ENCODE results near the gene SH3PXD2A.
"Not testable (repeated sequence)": the region's sequence is repeated elsewhere in the genome, so short reads cannot be mapped to it uniquely, and the experiment has no call there.

SH3PXD2A gene

DNA sequence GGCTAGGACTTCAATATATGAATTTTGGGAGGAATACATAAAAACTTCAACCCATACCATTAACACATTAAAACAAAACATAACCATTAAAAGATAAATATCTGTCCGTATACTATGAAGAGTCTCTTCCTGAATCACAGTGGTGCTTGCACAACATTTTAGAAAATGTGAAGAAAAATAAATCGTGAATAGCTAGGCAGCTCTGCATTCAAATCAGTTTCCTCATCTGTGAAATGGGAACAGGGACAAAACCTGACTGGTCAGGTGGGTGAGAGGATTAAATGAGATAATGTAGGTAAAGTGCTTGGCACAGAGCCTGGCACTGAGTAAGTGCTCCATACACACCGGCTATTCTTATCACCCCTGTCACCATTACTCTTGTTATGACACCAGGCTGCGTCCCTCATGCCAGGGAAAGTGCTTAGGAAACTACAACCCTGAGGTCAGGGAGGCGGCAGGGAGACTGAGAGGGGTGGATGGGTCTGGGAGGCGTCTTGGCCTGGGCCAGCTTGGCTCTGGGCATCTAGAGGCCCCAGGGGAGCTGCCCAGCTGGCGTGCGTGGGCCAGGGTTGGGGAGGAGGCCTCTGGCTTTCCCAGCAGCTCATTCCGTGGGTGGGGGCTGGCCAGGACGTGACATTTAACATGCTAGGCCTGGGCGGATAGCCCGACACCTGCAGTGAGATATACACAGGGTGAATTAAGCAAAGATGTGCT, 78.3 kb downstream of the SH3PXD2A start:
- H3K4me1 Mint-ChIP-seq (ENCODE audit: low read depth in 2 of 2): peaks cover 5 to 9% of the 10 kb centered on the region in 2 donors
- ATAC-seq (replicated peaks) (no peak), DNase-seq (no peak)
- no peak overlapping the region for H3K4me3 Mint-ChIP-seq
- peaks cover 2 to 26% of the 10 kb centered on the region in 2 donors for H3K27me3 Mint-ChIP-seq
- H3K27ac Mint-ChIP-seq: no peak overlapping the region
- H3K9me3 Mint-ChIP-seq: no peaks in the 10 kb centered on the region
- H3K36me3 Mint-ChIP-seq (ENCODE audit: insufficient read depth): peaks cover 2% of the 10 kb centered on the region

DNA sequence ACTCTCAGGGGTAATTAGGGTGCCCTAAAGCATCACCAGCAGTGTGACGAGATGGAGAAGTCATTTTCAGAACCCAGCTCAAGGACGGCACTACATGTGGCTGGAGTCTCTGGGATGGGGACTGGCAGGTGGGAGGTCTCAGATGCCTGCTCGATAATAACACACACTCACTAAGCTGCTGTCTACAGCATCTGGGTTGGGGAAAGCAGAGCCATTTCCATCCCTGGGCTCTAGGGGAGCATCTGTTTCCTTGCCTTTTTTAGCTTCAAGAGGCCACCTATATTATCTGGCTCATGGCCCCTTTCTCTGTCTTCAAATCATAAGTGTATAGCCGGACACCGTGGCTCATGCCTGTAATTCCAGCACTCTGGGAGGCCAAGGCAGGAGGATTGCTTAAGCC, 79.6 kb downstream of the SH3PXD2A start:
- no peak for DNase-seq
- no peak for ATAC-seq (replicated peaks)
- Mint-ChIP-seq H3K36me3 (ENCODE audit: insufficient read depth) (peaks cover 7% of the 10 kb centered on the region), H3K27ac (peak overlapping the region in 1 of 2 donors; percentile 39), H3K27me3 (peaks cover 0 to 15% of the 10 kb centered on the region in 2 donors), H3K4me1 (ENCODE audit: low read depth in 2 of 2) (peaks cover 10 to 13% of the 10 kb centered on the region in 2 donors), H3K4me3 (no peak overlapping the region), H3K9me3 (no peaks in the 10 kb centered on the region)

DNA sequence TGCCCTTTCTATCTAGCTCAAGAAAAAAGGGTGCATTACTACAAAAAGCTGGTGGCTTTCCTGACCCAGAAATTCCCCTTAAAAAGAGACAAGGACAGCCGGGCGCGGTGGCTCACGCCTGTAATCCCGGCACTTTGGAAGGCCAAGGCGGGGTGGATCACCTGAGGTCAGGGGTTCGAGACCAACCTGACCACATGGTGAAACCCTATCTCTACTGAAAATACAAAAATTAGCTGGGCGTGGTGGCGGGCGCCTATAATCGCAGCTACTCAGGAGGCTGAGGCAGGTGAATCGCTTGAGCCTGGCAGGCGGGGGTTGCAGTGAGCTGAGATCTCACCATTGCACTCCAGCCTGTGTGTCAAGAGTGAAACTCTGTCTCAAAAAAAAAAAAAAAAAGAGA, 82.5 kb downstream of the SH3PXD2A start:
- H3K4me1 Mint-ChIP-seq (ENCODE audit: low read depth in 2 of 2): peaks cover 16 to 17% of the 10 kb centered on the region in 2 donors
- not testable (repeated sequence) for ATAC-seq (replicated peaks); H3K27me3 Mint-ChIP-seq; H3K36me3 Mint-ChIP-seq (ENCODE audit: insufficient read depth); H3K9me3 Mint-ChIP-seq; DNase-seq
- peak overlapping the region; percentile 92 to 94 for H3K4me3 Mint-ChIP-seq
- peak overlapping the region; percentile 88 to 96 for H3K27ac Mint-ChIP-seq

DNA sequence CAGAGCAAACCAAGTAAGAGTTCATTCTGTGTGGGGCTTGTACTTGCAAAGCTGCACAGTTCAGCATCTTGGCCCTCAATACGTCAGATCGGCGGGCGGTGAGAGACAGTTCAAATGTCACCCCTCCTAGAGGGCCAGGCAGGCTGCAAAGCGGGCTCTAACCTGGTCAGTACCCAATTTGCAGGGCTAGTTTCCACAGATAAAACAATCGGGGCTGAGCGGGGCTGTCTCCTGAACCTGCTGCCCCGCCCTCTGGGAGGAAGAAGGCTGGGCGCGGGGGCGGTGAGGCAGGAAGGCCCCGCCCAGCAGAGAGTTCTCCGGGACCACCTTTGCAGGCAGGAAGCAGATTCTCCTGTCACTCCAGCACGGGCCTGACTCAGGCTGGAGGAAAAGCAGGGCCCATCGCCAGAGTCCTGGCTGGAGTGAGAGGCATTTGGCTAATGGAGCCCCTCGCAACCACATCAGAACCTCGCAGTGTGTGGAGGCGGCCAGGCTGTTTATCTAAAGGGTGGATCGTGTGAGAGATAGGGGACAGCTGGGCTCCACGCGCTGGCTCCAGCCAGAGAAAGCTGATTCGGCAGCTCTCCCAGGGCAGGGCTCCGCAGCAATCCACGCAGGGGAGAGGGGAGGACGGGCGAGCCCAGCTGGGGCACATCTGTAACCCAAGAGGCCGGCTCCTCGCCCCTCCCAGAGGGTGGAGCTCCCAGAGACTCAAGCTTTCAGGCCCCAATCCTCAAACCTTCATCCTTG, 83.1 kb downstream of the SH3PXD2A start:
- Mint-ChIP-seq H3K4me3 (peak overlapping the region; percentile 92 to 94), H3K9me3 (no peaks in the 10 kb centered on the region), H3K27ac (peak overlapping the region; percentile 88 to 96), H3K4me1 (ENCODE audit: low read depth in 2 of 2) (peaks cover 17% of the 10 kb centered on the region in 2 donors), H3K36me3 (ENCODE audit: insufficient read depth) (peaks cover 10% of the 10 kb centered on the region), H3K27me3 (no peaks in the 10 kb centered on the region)
- ATAC-seq (replicated peaks) (peak; percentile 88), DNase-seq (peak; percentile 42 to 50 (median 45))

DNA sequence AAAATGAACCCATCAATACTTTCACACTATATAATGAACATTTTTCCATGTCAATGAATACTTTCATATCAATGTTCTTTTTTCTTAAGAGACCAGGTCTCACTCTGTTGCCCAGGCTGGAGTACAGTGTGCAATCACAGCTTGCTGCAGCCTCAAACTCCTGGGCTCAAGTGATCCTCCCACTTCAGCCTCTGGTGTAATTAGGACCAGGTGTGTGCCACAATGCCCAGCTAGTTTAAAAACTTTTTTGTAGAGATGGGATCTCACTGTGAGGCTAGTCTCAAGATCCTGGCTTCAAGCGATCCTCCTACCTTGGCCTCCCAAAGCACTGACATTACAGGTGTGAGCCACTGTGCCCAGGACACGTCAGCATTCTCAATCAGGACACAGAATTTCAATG, 85.2 kb downstream of the SH3PXD2A start:
- Mint-ChIP-seq H3K27me3 (no peaks in the 10 kb centered on the region), H3K9me3 (no peaks in the 10 kb centered on the region), H3K4me1 (ENCODE audit: low read depth in 2 of 2) (peaks cover 32% of the 10 kb centered on the region in 2 donors), H3K36me3 (ENCODE audit: insufficient read depth) (peaks cover 10% of the 10 kb centered on the region), H3K4me3 (no peak overlapping the region), H3K27ac (no peak overlapping the region)
- DNase-seq: no peak
- no peak for ATAC-seq (replicated peaks)

DNA sequence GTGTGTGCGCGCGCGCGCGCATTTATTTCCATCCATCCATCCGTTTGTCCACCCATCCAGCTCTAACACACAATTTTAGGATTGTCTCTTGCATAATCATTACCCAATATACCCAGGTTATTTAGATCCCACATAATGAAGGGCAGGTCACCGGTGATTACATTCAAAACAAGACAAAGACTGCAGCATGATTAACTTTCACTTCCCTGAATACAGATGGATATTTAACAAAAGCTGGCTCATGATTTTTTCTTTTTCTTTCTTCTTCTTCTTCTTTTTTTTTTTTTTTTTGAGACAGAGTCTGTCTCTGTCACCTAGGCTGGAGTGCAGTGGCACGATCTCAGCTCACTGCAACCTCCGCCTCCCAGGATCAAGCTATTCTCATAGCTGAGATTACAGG, 86.2 kb downstream of the SH3PXD2A start:
- no peaks in the 10 kb centered on the region for H3K27me3 Mint-ChIP-seq

DNA sequence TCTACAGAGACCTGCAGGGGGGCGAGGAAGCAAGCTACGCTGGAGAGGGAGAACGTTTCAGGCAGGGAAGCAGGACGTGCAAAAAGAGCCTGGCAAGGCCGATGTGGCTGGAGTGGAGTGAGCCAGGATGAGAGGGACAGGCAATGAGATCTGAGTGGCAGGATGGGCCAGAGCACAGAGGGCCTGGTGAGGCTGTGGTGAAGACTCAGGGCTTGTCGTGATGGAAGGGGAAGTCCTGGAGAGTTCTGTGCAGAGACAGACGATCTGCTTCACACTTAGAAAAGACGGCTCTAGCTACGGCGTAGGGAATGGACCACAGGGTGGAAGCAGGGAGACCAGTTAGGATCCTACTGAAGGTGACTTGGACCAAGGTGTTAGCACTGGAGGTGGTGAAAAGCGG, 87.0 kb downstream of the SH3PXD2A start:
- no peak overlapping the region for H3K4me3 Mint-ChIP-seq
- H3K36me3 Mint-ChIP-seq (ENCODE audit: insufficient read depth): peaks cover 12% of the 10 kb centered on the region
- peaks cover 49 to 50% of the 10 kb centered on the region in 2 donors for H3K4me1 Mint-ChIP-seq (ENCODE audit: low read depth in 2 of 2)
- H3K9me3 Mint-ChIP-seq: no peaks in the 10 kb centered on the region
- no peak for DNase-seq
- H3K27ac Mint-ChIP-seq: no peak overlapping the region
- H3K27me3 Mint-ChIP-seq: no peaks in the 10 kb centered on the region
- no peak for ATAC-seq (replicated peaks)

More for the DNA sequence above, 86.2 kb downstream of the SH3PXD2A start:
- peaks cover 10% of the 10 kb centered on the region for H3K36me3 Mint-ChIP-seq (ENCODE audit: insufficient read depth)
- no peak for DNase-seq
- H3K4me3 Mint-ChIP-seq: no peak overlapping the region
- no peaks in the 10 kb centered on the region for H3K9me3 Mint-ChIP-seq
- no peak overlapping the region for H3K27ac Mint-ChIP-seq
- ATAC-seq (replicated peaks): no peak
- peaks cover 41 to 42% of the 10 kb centered on the region in 2 donors for H3K4me1 Mint-ChIP-seq (ENCODE audit: low read depth in 2 of 2)

DNA sequence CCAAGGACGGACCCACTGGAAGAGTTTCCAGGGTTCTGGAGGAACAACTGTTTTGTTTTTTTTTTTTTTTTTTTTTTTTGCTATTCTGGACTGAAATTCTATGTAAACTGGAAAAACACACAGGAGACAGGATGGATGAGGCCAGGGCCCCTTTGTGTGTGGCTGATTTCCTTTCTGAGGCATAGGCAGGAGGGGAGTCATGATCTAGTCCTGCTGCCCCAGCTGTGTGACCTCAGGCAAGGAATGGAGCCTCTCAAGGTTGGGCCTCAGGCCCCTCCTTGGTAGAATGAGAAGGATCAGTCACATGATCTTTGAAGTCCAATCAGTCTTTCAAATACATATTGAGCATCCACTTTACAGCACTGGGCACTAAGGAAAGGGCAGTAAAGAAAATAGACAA, 87.6 kb downstream of the SH3PXD2A start:
- H3K4me1 Mint-ChIP-seq (ENCODE audit: low read depth in 2 of 2): peaks cover 51 to 54% of the 10 kb centered on the region in 2 donors
- peaks cover 12% of the 10 kb centered on the region for H3K36me3 Mint-ChIP-seq (ENCODE audit: insufficient read depth)
- H3K27ac Mint-ChIP-seq: no peak overlapping the region
- no peaks in the 10 kb centered on the region for H3K9me3 Mint-ChIP-seq
- no peaks in the 10 kb centered on the region for H3K27me3 Mint-ChIP-seq
- no peak for ATAC-seq (replicated peaks)
- no peak for DNase-seq
- no peak overlapping the region for H3K4me3 Mint-ChIP-seq

DNA sequence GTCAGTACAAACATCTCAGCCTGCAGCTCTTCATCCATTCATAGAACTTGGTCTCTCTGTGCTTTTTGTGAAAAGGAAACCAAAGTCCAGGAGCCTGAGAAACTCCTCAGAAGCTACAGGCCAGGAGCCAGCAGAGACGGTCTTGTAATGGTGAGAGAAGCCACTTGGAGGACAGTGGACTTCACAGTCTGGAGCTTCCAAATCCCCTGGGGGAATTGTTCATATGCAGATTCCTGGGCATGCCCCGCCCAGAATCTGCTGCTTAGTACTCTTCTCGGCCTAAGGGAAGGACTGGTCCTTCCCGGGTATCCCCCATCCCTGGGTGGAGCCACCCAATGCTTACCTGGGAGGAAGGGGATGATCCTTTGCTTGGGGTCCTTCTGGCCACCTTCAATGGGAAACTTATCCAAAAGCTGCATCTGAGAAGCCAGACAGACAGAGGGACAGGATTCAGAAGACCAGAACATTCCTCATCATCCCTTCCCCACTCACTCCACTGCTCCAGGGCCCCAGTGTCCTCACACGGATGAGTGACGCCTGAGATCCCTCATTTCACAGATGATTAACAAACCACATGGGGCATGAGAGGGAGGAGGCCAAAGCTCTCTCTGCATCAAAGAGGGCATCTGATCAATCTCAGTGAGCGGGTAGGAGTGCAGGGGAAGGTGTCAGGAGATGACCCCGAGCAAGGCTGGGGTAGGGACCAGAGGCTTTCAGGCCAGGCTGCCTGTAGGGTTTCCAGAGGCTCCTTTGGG, 88.4 kb downstream of the SH3PXD2A start:
- DNase-seq: no peak
- Mint-ChIP-seq H3K27me3 (no peaks in the 10 kb centered on the region), H3K36me3 (ENCODE audit: insufficient read depth) (peaks cover 9% of the 10 kb centered on the region), H3K4me3 (no peak overlapping the region), H3K27ac (no peak overlapping the region), H3K9me3 (no peaks in the 10 kb centered on the region), H3K4me1 (ENCODE audit: low read depth in 2 of 2) (peaks cover 43 to 48% of the 10 kb centered on the region in 2 donors)
- no peak for ATAC-seq (replicated peaks)

DNA sequence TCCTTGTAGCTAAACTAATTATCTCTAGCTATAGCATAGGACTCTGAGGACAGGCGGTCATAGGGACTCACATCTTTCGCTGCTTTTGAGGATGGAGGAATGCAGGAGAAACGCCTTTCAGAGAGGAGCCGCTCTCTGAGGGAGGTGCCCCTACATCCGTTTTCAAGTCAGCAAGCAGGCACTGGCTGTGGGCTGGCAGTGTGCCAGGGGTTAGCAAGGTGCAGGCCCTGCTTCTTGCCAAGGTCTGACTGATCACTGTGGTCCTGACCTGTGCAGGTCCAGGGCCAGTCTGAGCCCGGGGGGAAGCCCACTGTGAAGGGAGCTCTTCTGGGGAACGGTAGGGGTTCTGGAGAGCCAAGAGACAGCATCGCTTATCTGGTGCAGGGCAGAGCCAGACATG, 89.4 kb downstream of the SH3PXD2A start:
- peak; percentile 72 to 78 (median 76) for DNase-seq
- no peaks in the 10 kb centered on the region for H3K27me3 Mint-ChIP-seq
- peak overlapping the region; percentile 76 to 83 for H3K27ac Mint-ChIP-seq
- H3K9me3 Mint-ChIP-seq: no peaks in the 10 kb centered on the region
- peak overlapping the region; percentile 63 to 68 for H3K4me3 Mint-ChIP-seq
- H3K4me1 Mint-ChIP-seq (ENCODE audit: low read depth in 2 of 2): peaks cover 40 to 45% of the 10 kb centered on the region in 2 donors
- peaks cover 5% of the 10 kb centered on the region for H3K36me3 Mint-ChIP-seq (ENCODE audit: insufficient read depth)
- ATAC-seq (replicated peaks): peak; percentile 83

DNA sequence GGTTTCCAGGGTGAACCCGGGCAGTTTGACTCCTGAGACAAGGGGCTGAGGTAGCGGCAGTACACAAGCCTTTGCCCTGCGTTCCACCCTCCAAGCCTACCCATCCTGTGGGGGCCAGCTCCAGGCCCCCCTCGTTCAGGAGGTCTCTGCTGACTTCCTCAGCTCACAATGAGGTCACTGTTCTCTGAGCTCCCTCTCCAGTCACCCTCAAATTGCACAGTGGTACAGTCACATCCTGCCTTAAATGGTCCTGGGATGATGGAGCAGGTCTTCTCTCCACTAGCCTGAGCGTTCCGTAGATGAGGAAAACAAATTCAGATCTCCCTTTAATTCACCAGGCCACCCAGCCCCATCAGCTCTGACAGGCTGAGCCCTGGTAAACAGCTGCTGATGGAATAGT, 90.2 kb downstream of the SH3PXD2A start:
- Mint-ChIP-seq H3K36me3 (ENCODE audit: insufficient read depth) (peaks cover 5% of the 10 kb centered on the region), H3K9me3 (no peaks in the 10 kb centered on the region), H3K4me3 (peak overlapping the region; percentile 63 to 68), H3K27ac (peak overlapping the region; percentile 76 to 83), H3K27me3 (no peaks in the 10 kb centered on the region), H3K4me1 (ENCODE audit: low read depth in 2 of 2) (peaks cover 42 to 45% of the 10 kb centered on the region in 2 donors)
- DNase-seq: no peak
- peak; percentile 70 for ATAC-seq (replicated peaks)

DNA sequence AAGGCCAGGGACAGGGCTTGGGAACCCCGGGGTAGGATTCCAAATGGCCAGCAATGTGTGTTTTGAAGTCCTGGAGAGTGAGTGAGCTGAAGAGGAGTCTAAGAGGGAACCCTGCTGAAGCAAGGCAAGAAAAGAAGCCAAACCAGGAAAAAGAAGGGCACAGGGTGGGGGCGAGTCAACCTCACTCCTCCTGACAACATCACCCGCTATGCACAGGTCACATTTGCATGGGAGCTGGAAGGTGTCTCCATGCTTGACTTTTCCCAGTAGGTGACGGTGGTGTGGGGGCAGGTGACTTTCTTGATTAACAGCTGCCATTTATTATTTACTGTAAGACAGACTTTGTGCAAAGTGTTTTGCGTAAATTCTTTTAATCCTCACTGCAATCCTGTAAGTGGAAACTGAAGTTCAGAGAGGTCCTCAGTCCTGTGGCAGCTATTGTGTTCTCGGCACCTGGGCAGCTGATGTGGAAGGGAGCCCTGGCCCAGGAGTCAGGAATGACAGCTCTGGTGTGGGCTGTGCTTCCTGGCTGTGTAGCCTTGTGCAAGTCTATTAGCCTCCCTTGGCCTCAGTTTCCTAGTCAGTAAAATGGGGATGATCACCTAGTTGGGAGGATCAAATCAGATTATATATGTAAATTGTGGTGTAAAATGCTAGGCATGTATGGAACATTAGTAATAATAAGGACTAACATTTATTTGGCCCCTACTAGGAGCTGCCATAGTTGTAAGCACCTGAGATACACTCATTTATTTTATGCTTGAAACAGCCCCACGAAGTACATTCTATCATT, 90.9 kb downstream of the SH3PXD2A start:
- Mint-ChIP-seq H3K36me3 (ENCODE audit: insufficient read depth) (peaks cover 4% of the 10 kb centered on the region), H3K27me3 (no peaks in the 10 kb centered on the region), H3K9me3 (no peaks in the 10 kb centered on the region), H3K4me3 (peak overlapping the region; percentile 68 to 73), H3K27ac (peak overlapping the region in 1 of 2 donors; percentile 68), H3K4me1 (ENCODE audit: low read depth in 2 of 2) (peaks cover 42 to 47% of the 10 kb centered on the region in 2 donors)
- ATAC-seq (replicated peaks): no peak
- no peak for DNase-seq

Measured in effector memory CD8-positive, alpha-beta T cell (primary cell).